Uterus (tissue), 2 donors: ENCODE results near the gene PCYT1A.

ENCODE experiments used
- CTCF ChIP-seq, 4 experiments: fragments of 200-600 bp in 2 of 4; fragments of 450-650 bp in 2 of 4; sonication (generic) in 2 of 4; IDR thresholded peaks; one replicate each; pipeline ENCODE4 v1.5.1; 2016 to 2019; ENCODE audit warnings: antibody characterized with exemption in 4 of 4, mild to moderate bottlenecking in 2 of 4, moderate library complexity in 1 of 4
- POLR2A ChIP-seq, 2 donors: fragments of 450-650 bp; IDR thresholded peaks; one replicate each; pipeline ENCODE4 v1.6.1; 2016; ENCODE audit warnings: antibody characterized with exemption in 2 of 2, mild to moderate bottlenecking in 1 of 2, moderate library complexity in 1 of 2

GRCh38 chr3:196246612-196247308 is 40.8 kb downstream of the PCYT1A start:
- no peak for TF ChIP-seq CTCF (IDR thresholded peaks at IDR 0.05)
- no peak for TF ChIP-seq POLR2A (IDR thresholded peaks at IDR 0.05)
